ENCODE measurements around the gene MLLT1. TPM values are rescaled to one million over a fixed set of nuclear protein-coding genes. Genes with fewer than 3 reads are reported as not detected.
"Not testable (repeated sequence)": the region's sequence is repeated elsewhere in the genome, so short reads cannot be mapped to it uniquely, and the experiment has no call there.

MLLT1 gene
- total RNA-seq, 1 donor from 2014 or later = 34.5 TPM

DNA sequence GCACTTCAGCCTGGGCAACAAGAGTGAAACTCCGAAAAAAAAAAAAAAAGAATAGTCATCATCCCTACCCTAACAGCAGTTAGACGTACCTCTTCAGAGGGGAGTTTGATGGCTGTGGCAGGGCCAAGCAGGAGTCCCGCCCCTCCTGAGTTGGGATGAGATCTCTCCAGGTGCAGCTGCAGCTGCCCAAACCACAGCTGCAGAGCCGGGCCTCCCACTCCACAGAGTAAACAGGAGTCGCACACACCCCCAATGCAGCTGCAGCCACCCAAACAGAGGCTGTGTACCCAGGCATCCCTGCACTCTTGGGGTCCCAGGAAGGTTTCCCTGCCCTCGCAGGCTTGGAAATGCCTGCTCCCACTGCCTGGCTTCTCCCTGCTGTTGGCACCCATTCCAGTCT lies 17.4 kb upstream of the MLLT1 start:
- no peak for TF ChIP-seq CTCF (IDR thresholded peaks at IDR 0.05)
- H3K27me3 ChIP-seq = no peaks in the 10 kb centered on the region

DNA sequence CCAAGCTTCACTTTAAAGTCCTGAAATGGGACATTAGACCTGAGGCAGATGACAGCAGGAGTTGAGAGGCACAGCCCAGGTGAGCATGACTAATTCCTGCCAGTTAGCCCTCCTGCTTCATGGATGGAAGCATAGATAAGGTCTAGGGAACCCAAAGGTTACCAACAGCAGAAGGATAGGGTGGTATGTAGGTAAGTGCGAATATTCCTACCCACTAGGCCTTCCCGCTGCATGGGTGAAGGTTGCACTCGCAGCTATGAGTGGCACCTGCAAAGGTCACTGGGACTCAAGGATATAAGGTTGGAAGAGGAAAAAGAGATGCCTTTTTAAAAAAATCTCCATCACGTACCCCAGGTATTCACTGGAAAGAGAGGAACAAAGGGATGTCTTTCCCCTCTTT lies 12.2 kb upstream of the MLLT1 start:
- intact Hi-C loops (cut with DNase I) = no loop called here
- Histone ChIP-seq H3K27me3 (no peaks in the 10 kb centered on the region), H3K36me3 (no peaks in the 10 kb centered on the region)

More for the DNA sequence above, 17.4 kb upstream of the MLLT1 start:
- no peak overlapping the region for H3K27ac ChIP-seq
- no peaks in the 10 kb centered on the region for H3K4me1 ChIP-seq
- H3K36me3 ChIP-seq = no peaks in the 10 kb centered on the region
- peaks cover 15 to 18% of the 10 kb centered on the region in 2 donors for H3K9me3 ChIP-seq
- no peak overlapping the region for H3K4me3 ChIP-seq
- intact Hi-C loops (cut with DNase I) = no loop called here
- no peak for DNase-seq (ENCODE audit: low spot score in 2 of 2)

DNA sequence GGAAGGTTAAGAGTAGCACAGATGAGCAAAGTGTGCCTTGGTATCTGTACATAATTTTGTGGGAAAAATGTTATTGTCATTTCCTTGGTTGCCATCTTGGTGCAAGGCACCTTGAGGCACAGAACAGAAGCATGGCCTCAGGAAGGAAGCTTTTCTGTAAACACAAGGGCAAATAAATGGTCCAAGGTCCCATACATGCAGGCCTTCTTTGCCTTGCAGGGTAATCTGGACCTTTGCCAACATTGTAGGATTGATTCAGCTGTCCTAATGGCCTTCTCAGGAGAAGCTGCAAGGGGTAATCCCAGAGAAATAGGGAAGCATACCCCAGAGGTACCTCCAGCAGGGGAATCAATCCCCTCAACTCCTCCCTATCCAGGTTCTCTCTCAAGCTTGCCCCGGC lies 9.0 kb upstream of the MLLT1 start:
- no peaks in the 10 kb centered on the region for H3K27me3 ChIP-seq
- H3K36me3 ChIP-seq = no peaks in the 10 kb centered on the region
- no peak overlapping the region for H3K4me3 ChIP-seq
- no peak for TF ChIP-seq CTCF (IDR thresholded peaks at IDR 0.05)
- intact Hi-C loops (cut with DNase I) = no loop called here
- peaks cover 58 to 60% of the 10 kb centered on the region in 2 donors for H3K9me3 ChIP-seq
- no peak for DNase-seq (ENCODE audit: low spot score in 2 of 2)
- no peak overlapping the region for H3K27ac ChIP-seq
- H3K4me1 ChIP-seq = no peaks in the 10 kb centered on the region

More for the DNA sequence above, 12.2 kb upstream of the MLLT1 start:
- no peak overlapping the region for H3K27ac ChIP-seq
- peaks cover 52 to 56% of the 10 kb centered on the region in 2 donors for H3K9me3 ChIP-seq
- H3K4me1 ChIP-seq = no peaks in the 10 kb centered on the region
- no peak for TF ChIP-seq CTCF (IDR thresholded peaks at IDR 0.05)
- no peak for DNase-seq (ENCODE audit: low spot score in 2 of 2)
- no peak overlapping the region for H3K4me3 ChIP-seq

- Histone ChIP-seq H3K27me3 (no peaks in the 10 kb centered on the region), H3K9me3 (peaks cover 45 to 48% of the 10 kb centered on the region in 2 donors), H3K4me1 (no peaks in the 10 kb centered on the region), H3K4me3 (no peak overlapping the region), H3K27ac (no peak overlapping the region), H3K36me3 (no peaks in the 10 kb centered on the region)
- TF ChIP-seq CTCF (IDR thresholded peaks at IDR 0.05) = no peak
- intact Hi-C loops (cut with DNase I) = no loop called here
- DNase-seq (ENCODE audit: low spot score in 2 of 2) = no peak
These were observed 7.6 kb upstream of the MLLT1 start for GRCh38 chr19:6287269-6287885.

GRCh38 chr19:6286676-6287075 lies 6.9 kb upstream of the MLLT1 start:
- TF ChIP-seq CTCF (IDR thresholded peaks at IDR 0.05) = no peak
- H3K9me3 ChIP-seq = peaks cover 38 to 41% of the 10 kb centered on the region in 2 donors
- H3K4me3 ChIP-seq = no peak overlapping the region
- H3K27me3 ChIP-seq = no peaks in the 10 kb centered on the region
- no peak for DNase-seq (ENCODE audit: low spot score in 2 of 2)
- H3K36me3 ChIP-seq = no peaks in the 10 kb centered on the region
- intact Hi-C loops (cut with DNase I) = no loop called here
- H3K27ac ChIP-seq = no peak overlapping the region
- no peaks in the 10 kb centered on the region for H3K4me1 ChIP-seq

DNA sequence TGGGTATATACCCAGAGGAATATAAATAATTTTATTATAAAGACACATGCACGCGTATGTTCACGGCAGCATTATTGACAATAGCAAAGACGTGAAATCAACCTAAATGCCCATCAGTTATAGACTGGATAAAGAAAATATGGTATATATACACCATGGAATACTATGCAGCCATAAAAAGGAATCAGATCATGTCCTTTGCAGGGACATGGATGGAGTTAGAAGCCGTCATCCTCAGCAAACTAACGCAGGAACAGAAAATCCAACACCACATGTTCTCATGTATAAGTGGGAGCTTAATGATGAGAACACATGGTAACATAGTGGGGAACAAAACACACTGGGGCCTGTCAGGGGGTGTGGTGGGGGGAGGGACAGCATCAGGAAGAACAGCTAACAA lies 2.6 kb upstream of the MLLT1 start:
- Histone ChIP-seq H3K4me1 (peaks cover 11 to 17% of the 10 kb centered on the region in 2 donors), H3K9me3 (peaks cover 10 to 12% of the 10 kb centered on the region in 2 donors)
- H3K27ac ChIP-seq; H3K27me3 ChIP-seq; H3K36me3 ChIP-seq; H3K4me3 ChIP-seq; DNase-seq (ENCODE audit: low spot score in 2 of 2); intact Hi-C loops (cut with DNase I): not testable (repeated sequence)
